ENCODE results near the gene AR. TPM values are rescaled to one million over a fixed set of nuclear protein-coding genes. Genes with fewer than 3 reads are reported as not detected.

AR gene
- total and polyA plus RNA-seq, 7 donors: under 0.01 to 9.1 (median 5.4) TPM; not detected in 1

- Histone ChIP-seq H3K36me3 (no peaks in the 10 kb centered on the region), H3K4me3 (no peak overlapping the region), H3K4me1 (no peaks in the 10 kb centered on the region), H3K27ac (no peak overlapping the region), H3K27me3 (no peaks in the 10 kb centered on the region), H3K9me3 (no peaks in the 10 kb centered on the region)
- TF ChIP-seq POLR2A (IDR thresholded peaks at IDR 0.05): no peak
- TF ChIP-seq POLR2AphosphoS5 (IDR thresholded peaks at IDR 0.05): no peak
- TF ChIP-seq EP300 (IDR thresholded peaks at IDR 0.05): no peak
- TF ChIP-seq, protein P1, sequence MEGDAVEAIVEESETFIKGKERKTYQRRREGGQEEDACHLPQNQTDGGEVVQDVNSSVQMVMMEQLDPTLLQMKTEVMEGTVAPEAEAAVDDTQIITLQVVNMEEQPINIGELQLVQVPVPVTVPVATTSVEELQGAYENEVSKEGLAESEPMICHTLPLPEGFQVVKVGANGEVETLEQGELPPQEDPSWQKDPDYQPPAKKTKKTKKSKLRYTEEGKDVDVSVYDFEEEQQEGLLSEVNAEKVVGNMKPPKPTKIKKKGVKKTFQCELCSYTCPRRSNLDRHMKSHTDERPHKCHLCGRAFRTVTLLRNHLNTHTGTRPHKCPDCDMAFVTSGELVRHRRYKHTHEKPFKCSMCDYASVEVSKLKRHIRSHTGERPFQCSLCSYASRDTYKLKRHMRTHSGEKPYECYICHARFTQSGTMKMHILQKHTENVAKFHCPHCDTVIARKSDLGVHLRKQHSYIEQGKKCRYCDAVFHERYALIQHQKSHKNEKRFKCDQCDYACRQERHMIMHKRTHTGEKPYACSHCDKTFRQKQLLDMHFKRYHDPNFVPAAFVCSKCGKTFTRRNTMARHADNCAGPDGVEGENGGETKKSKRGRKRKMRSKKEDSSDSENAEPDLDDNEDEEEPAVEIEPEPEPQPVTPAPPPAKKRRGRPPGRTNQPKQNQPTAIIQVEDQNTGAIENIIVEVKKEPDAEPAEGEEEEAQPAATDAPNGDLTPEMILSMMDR (IDR thresholded peaks at IDR 0.05): no peak
- DNase-seq: no peak
- 63 to 73% methylated on average over 2 of the region's 2 CpGs for WGBS, 2 donors
- intact Hi-C loops (cut with DNase I): no loop called here
Measured at GRCh38 chrX:67732864-67733263, 189.0 kb downstream of the AR start.

DNA sequence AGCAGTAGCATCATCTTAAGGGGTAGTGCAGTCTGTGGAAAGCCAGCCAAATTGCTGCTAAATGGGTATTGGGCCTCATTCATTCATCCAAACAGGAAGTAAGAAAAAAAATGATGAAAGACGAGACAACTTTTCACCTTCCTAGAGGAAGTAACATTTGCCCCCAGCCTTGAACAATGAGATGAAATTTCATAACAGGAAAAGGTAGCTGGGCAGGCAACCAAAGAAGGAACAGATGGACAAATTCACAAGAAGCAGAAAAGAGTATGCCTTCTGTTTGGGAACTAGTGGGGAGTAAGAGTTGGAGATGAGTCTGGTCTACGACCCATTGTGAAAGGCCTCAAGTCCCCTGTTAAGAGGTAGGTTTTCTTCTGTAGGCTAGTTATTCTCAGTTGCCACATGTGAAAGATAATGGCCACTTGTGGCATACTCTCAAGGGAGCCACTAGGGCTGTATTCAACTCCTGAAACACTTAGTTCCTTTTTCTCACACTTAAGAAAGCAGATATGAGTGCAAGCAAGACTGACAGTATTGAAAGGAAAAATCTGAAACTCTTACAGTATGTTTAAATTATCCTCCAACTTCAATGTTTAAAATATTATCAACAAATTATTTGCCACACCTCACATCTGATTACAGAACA, 190.4 kb downstream of the AR start:
- H3K4me3 ChIP-seq: no peak overlapping the region
- intact Hi-C loops (cut with DNase I): no loop called here
- WGBS, 2 donors: 65 to 68% methylated on average over 2 of the region's 2 CpGs
- no peaks in the 10 kb centered on the region for H3K27me3 ChIP-seq
- H3K4me1 ChIP-seq: no peaks in the 10 kb centered on the region
- no peak for DNase-seq
- H3K9me3 ChIP-seq: no peaks in the 10 kb centered on the region
- TF ChIP-seq, protein P1 (IDR thresholded peaks at IDR 0.05): no peak
- TF ChIP-seq POLR2A (IDR thresholded peaks at IDR 0.05): no peak
- no peak for TF ChIP-seq EP300 (IDR thresholded peaks at IDR 0.05)
- TF ChIP-seq POLR2AphosphoS5 (IDR thresholded peaks at IDR 0.05): no peak
- H3K27ac ChIP-seq: no peak overlapping the region
- no peaks in the 10 kb centered on the region for H3K36me3 ChIP-seq

DNA sequence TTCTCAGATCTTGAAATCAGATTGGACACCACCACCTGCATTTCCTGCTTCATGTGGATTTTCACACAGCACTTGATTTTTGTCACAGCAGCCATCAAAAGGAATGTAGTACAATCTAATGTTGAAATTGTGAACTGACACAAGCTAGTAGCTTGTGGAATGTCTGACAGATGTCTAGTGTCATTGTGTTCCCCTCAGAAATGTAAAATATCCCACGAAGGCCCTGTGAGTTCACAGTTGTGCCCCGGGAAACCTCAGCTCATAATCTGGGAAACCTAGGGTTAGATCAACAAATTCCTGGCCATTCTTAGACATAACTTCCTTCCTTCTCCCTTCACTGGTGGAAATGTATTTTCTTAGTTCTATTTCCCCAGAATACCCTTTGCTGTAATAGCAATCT, 205.7 kb downstream of the AR start:
- no peak overlapping the region for H3K4me3 ChIP-seq
- no peak for DNase-seq
- no peaks in the 10 kb centered on the region for H3K36me3 ChIP-seq
- no peak overlapping the region for H3K27ac ChIP-seq
- H3K27me3 ChIP-seq: no peaks in the 10 kb centered on the region
- WGBS, 2 donors: 61 to 71% methylated on average over 2 of the region's 2 CpGs
- no peaks in the 10 kb centered on the region for H3K4me1 ChIP-seq
- TF ChIP-seq, protein P1 (IDR thresholded peaks at IDR 0.05): no peak
- TF ChIP-seq POLR2A (IDR thresholded peaks at IDR 0.05) (no peak), POLR2AphosphoS5 (IDR thresholded peaks at IDR 0.05) (no peak), EP300 (IDR thresholded peaks at IDR 0.05) (no peak)
- no peaks in the 10 kb centered on the region for H3K9me3 ChIP-seq
- intact Hi-C loops (cut with DNase I): no loop called here

DNA sequence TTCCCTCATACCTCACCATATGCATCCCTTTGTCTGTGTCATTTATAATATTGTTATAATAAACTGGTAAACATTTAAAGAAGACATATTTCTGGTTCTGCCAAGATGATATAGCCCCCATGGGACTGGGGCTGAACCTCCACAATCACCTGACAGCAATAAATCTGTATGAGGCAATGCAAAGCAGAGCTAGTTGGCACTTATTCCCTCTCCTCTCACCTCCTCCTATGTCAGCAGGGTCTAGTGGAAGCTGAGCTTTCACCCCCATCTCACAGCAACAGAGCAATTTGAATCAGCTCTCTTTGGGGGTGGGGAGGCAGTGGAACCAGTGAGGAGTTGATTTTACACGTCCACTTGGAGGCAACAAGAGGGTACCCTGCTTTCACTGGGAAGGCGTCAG, 206.9 kb downstream of the AR start:
- H3K4me3 ChIP-seq: no peak overlapping the region
- no peak overlapping the region for H3K27ac ChIP-seq
- 48 to 74% methylated on average over 2 of the region's 2 CpGs for WGBS, 2 donors
- intact Hi-C loops (cut with DNase I): no loop called here
- no peaks in the 10 kb centered on the region for H3K36me3 ChIP-seq
- TF ChIP-seq POLR2A (IDR thresholded peaks at IDR 0.05): no peak
- no peaks in the 10 kb centered on the region for H3K4me1 ChIP-seq
- H3K27me3 ChIP-seq: no peaks in the 10 kb centered on the region
- DNase-seq: no peak
- no peaks in the 10 kb centered on the region for H3K9me3 ChIP-seq

- Histone ChIP-seq H3K27ac (no peak overlapping the region), H3K9me3 (no peaks in the 10 kb centered on the region), H3K27me3 (no peaks in the 10 kb centered on the region), H3K4me3 (no peak overlapping the region), H3K36me3 (no peaks in the 10 kb centered on the region), H3K4me1 (no peaks in the 10 kb centered on the region)
- 100% methylated on average over 1 of the region's 1 CpG for WGBS, 2 donors
- TF ChIP-seq, protein P1 (IDR thresholded peaks at IDR 0.05): no peak
- TF ChIP-seq EP300 (IDR thresholded peaks at IDR 0.05) (no peak), POLR2A (IDR thresholded peaks at IDR 0.05) (no peak), POLR2AphosphoS5 (IDR thresholded peaks at IDR 0.05) (no peak)
- no peak for DNase-seq
- intact Hi-C loops (cut with DNase I): no loop called here
Measured at GRCh38 chrX:67759018-67759417, 215.2 kb downstream of the AR start.

Data from sigmoid colon (tissue), 7 donors.